GM21723 (cell line): ENCODE results near the gene GP9.
"Not testable (repeated sequence)": the region's sequence is repeated elsewhere in the genome, so short reads cannot be mapped to it uniquely, and the experiment has no call there.

Experiments
- ATAC-seq: cut with Tn5 transposase; IDR thresholded peaks from one replicate; pipeline ENCODE4 v1.9.1; 2021; ENCODE audit warnings: mild to moderate bottlenecking, moderate library complexity; ENCODE audit not compliant: unreplicated experiment

The GP9 gene

DNA sequence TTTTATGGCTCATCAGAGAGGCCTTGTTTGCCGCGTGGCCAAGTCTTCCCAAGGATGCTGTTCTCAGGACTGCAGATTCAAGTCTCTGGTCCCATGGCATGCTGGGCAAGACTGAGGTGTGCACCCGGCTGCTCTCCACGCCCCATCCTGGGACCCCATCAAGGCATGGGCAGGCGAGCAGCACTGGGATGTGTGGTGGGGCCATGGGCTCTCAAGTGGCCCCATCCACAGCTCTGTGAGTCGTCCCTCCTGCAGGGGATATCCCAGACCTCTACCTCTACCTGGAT lies 13.1 kb upstream of the GP9 start:
- no peak for ATAC-seq

DNA sequence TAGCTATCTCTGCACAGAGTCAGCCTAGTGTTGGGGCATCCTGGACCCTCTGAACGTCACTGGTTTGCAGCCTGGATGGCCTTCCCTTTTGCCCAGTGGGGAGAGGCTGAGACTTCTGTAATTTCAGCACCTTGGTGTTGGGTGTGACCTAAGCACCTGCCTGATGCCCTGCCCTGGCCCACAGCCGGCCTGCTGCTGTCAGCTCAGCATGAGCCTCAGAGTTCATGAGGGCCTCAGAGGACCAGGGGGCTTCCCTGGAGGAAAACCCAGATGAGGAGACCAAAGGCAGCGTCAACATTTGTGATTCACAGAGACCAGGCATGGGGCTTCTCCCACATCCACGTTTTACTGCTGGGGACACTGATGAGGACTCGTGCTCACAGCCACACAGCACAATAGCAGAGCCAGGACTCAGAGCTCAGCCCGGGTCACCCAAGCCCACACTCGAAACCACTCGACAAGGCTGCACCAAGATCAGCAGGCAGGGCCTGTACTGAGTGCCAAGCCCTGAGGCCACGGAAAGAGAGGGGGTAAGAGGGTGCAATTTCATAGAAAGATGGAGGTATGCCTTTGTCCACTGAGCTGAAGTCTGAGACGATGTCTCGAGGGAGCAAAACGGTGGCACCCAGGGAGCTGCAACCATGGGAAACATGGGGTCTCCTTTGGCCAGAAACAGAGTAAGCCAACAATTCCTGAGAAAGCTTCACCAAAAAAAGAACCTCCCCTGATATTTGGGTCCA lies 9.9 kb upstream of the GP9 start:
- ATAC-seq, result no peak

DNA sequence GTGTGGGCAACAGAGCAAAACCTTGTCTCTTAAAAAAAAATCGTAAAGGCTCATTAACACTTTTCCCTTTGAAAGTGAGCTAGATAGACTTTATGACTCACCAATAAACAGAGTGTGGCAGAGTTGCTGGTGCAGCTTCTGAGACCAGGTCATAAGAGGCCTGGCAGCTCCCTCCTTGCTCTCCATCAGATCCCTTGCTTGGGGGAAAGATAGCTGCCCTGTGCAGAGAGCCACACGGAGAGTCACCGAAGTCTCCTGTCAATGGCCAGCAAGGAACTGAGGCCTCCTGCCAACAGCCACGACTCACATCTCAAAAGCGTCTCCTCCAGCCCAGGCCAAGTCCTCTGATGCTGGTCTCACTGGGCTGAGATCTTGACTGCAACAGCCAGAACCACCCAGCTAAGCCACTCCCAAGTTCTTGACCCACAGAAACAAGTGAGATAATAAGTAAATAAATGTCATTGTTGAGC lies 8.7 kb upstream of the GP9 start:
- no peak for ATAC-seq

DNA sequence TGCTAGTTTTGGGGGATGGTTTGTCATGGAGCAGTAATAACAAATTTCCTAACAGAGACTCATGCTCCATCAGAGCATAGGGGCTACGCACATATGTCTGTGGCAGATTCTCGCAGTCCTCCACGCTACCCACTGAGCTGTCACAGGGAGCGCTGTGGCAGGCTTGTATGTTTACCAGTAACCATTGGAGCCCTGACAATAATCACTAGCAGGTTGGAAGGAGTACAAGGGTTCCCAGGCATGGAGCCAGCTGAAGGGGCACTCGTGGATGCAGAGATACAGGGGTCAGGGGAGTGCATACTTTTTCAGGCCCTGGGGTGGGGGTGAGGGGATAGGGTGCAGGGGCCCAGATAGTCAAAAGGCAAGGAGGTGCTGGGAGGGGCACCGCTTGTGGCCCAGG lies 7.9 kb upstream of the GP9 start:
- ATAC-seq, result no peak

DNA sequence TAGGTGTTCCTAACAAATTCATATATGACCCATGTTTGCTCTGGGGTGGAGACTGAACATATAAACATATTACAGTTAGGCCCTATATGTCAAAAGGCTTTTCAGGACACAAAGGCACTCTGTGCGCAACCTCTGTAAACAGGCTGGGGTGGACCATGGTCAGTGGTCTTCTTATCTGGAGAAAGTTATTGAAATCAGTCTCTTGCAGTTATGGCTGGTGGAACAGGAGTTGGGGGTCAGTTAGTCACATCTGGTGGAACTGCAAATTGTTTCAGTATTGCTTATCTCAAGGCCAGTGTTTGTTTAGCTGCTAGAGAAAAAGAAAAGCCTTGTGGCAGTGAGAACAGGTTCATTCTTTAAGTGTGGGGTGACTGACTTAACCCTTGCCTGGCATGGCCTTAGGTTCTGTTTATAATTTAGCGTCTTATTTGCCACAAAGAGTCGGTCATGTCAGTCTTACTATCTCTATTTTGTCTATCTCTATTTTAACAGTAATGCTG lies 5.9 kb upstream of the GP9 start:
- no peak for ATAC-seq

DNA sequence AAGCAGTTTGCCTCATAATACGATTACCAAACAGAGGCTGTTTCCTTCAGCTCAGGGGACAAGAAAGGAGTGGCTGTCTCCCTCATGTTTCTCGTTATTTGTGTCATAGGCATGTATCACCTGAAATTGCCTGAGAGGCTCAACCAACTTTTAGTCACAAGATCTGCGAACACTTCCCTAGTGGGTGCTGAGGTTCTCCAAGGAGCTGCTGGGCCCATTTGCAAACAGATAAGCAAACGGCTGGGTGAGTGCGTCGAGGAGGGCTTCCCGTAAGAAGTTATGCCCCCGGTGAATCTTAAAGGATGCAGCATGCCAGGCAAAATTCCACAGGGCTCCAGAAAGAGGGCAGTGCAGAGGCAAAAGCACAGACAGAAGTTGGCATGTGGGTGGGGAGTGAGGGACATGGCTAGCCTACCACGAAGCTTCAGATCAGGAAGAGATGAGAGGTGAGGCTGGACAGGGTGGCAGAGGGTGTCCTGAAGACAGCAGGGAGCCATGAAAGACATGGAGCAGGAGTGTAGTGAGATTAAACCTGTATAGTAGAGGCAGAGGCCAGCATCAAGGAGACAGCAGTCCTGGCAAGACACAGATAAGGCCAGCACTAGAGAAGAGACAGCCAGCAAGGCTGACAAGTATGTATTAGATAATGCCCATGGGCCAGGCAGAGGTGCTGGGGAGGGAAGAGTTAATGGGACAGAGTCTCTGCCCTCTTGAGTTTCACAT lies 4.0 kb upstream of the GP9 start:
- no peak for ATAC-seq

DNA sequence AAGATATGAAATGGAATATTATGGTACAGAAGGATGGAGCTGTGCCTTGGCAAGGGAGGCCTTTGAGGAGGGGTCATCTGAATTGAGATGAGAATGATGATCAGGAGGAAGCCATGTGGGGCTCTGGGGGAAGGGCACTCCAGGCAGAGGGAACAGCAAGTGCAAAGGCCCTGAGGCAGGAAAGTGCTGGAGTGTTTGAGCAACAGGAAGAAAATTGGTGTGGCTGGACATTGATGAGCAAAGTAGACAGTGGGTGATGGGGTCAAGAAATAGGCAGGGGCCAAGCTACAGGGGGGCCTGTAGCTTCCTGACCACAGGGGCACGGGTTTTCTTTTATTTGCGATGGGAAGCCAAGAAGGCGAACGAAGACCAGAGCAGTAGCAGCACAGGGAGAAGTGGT lies 3.3 kb upstream of the GP9 start:
- no peak for ATAC-seq

DNA sequence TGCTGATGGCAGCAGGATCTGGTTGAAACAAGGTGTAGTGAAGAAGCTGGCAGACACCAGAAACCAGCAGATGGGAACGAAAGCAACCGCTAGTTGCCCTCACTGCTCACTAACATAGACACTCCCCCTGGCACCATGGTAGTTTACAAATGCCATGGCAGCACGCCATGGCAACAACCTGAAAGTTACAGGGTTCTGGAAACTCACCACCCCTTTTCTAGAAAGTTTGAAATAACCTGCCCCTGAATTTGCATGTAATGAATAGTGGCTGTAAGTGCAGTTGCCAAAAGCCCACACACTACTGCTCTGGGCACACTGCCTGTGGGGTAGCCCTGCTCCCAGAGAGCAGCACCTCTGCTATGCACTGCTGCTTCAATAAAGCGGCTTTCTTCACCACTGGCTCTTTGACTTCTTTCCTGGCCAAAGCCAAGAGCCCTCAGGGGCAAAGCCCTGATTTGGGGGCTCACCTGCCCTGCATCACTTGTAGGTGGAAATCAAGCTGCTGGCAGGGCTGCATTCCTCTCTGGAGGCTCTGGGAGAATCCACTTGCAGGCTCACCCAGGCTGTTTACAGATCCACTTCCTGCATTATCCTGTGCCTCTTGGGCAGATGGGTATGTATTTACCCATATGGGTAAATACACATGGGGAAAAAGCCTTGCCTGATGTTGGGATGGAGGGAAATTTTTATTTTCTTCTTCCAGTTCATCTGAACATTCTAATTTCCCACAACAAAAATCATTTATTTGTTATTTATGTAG lies 2.0 kb upstream of the GP9 start:
- no peak for ATAC-seq

DNA sequence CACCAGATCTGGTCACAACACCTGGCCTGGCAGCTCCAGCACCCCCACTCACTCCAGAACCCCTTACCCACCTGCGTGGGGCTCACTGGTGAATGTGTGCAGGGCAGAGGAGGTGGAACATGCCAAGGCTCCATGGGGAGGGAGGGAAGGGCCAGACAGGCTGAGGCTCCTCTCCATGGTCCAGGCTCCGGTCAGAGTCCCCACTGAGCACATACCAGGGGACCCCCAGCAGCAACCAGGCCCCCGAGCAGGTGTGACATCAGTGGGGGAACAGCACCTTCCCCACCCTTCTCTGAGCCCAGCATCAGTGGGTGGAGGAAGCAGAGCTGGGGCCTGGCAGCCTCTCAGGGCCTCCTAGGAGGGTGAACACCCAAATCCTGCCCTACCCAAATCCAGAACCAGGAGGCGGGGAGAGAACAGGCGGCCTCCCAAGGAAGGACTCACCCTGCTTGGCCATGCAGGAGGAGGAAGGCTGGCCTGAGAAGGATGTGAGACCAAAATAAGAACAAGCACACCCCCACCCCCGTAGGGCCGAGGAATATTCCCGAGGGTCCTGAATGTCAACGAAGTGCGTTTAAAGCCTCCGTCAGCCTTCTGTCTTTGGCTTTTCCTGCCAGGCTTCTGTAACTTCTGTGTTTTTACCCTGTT lies 1.1 kb upstream of the GP9 start:
- ATAC-seq, result no peak

DNA sequence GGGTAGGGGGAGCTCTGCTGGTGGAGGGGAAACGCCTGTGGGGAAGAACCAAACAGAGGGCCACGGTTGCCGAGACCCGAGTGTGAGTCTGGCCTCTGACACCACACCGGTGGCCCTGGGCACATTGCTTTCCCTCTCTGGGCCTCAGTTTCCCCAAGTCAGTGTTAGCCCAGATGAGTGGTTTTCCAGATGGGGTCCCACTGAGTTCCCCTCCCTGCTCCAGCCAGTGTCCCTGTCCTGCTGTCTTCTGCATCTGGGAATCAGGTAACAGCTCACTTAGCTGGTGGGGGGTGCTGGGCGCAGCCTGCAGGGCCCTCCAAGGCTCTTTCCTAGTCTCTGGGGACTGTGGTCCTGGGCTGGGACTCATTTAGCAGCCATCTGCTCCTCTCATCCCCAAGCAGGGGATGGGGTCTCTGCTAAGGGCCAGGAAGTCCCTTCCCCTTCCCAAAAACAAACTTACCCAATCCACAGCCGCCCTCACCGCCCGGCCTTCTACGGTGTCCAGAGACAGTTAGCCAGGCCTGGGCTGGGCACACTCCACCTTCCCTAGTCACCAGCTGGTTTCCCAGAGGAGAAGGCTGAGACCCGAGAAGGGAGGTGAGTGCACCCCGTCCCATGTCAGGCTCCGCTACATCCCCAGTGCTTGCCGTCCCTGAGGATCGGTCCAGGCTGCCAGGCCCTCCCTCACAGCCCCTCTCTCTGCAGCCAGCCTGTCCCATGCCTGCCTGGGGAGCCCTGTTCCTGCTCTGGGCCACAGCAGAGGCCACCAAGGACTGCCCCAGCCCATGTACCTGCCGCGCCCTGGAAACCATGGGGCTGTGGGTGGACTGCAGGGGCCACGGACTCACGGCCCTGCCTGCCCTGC lies 676 bp downstream of the GP9 start:
- ATAC-seq, result no peak

DNA sequence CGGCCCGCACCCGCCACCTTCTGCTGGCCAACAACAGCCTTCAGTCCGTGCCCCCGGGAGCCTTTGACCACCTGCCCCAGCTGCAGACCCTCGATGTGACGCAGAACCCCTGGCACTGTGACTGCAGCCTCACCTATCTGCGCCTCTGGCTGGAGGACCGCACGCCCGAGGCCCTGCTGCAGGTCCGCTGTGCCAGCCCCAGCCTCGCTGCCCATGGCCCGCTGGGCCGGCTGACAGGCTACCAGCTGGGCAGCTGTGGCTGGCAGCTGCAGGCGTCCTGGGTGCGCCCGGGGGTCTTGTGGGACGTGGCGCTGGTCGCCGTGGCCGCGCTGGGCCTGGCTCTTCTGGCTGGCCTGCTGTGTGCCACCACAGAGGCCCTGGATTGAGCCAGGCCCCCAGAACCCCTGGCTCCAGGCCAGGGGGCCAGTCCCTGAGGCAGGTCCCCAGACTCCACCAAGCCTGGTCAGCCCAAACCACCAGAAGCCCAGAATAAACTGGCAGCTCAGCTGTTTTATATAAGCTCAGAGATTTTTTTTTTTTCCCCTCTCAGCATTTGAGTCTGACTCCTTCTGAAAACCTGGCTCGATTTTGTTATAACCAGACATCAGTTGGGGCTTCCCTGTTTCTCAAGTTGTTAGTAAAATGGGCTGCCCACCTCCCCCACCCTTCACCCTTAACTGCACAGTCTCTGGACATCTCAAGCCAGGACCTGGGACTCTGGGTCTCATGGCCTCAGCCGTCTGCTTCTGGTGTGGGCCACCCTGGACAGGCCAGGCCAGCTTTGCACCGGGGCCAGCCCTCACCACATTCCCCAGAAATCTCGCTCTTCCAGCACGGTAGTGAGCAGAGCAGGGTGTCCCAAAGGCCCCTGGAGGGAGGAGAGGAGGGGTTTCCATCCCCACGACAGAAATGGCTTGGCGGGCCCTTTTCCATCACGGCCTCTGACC lies 1.6 kb downstream of the GP9 start:
- ATAC-seq, result no peak

DNA sequence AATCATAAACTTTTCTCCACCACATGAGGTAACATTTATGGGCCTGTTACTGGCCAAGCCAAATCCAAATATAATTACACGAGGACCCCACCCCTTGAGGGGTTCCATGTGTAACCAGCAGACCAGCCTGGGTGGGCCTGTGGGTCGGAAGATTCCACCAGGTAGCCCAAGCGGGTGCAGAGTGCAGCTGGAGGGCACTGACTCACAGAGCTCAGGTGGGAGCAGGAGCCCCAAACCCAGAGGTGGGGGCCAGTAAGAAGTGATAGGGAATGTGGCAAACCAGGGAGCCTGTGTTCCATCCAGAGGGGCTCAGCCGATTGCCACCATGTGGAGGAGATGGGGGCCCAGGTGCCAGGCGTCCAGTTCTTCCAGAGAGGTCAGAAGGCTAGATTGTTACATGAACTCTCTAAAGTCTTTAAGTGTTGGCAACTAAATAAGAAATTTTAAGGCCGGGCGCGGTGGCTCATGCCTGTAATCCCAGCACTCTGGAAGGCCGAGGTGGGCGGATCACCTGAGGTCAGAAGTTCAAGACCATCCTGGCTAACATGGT lies 2.6 kb downstream of the GP9 start:
- ATAC-seq, result no peak

DNA sequence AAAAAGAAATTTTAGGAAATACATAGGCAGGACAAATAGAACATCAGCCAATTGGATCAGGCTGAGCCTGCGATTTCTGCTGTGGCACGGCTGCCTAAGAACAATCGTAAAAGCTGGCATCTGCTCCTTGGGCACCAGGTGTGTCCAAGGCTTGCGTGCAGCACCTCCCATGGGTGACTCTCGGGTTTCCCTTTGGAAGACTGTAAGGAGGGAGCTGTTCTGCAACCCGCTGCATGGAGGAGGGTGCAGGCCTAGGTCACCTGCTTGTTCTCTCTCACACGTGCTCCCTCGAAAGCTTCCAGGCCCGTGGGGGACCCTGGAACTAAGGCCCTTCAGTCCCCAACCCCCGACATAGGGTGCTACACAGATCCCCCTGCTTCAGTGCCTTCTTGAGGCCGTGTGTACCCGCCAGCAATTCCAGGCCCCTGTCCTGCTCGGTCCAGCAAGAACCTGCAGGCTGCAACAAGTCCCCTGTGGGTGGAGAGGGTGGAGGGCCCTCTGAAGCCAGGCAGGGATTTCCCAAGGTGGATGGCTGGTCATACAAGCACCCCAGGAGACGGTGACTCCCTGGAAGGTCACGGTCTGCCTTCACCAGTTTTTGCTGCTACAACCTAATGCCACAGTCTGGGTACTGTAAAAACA lies 3.4 kb downstream of the GP9 start:
- no peak for ATAC-seq

DNA sequence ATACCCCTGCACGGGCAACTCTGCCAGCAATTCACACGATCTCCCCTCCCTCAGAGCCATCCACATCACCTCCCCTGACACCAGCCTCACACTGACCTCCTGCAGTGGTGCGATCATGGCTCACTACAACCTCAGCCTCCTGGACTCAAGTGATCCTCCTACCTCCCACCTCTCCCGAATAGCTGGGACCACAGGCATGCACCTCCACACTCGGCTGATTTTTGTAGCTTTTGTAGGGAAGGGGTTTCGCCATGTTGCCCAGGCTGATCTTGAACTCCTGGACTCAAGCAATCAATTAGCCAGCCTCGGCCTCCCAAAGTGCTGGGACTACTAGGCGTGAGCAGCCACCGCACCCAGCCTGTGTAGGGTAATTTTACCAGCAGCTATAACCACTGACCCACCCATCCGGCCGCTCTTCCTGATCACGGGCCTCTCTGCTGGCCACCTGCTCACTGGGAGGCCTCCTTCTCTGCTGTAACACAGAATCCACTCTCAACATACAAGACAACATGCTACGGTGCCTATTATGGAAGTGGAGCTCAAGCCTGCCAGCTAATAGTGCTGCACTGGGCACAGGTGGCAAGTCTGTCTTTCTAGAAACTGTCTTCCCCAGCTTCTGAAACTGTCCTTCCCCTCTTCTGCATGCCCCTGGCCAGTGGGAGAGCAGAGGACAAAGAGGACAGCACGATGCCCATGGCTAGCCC lies 4.6 kb downstream of the GP9 start:
- ATAC-seq, result no peak

DNA sequence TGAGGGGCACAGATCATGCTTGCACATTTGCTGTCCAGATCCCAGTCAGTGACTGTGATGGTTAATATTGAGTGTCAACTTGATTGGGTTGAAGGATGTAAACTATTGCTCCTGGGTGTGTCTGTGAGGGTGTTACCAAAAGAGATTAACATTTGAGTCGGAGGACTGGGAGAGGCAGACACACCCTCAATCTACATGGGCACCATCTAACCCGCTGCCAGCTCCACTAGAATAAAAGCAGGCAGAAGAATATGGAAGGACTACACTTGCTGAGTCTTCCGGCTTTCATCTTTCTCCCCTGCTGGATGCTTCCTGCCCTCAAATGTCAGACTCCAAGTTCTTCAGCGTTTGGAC lies 5.1 kb downstream of the GP9 start:
- no peak for ATAC-seq

DNA sequence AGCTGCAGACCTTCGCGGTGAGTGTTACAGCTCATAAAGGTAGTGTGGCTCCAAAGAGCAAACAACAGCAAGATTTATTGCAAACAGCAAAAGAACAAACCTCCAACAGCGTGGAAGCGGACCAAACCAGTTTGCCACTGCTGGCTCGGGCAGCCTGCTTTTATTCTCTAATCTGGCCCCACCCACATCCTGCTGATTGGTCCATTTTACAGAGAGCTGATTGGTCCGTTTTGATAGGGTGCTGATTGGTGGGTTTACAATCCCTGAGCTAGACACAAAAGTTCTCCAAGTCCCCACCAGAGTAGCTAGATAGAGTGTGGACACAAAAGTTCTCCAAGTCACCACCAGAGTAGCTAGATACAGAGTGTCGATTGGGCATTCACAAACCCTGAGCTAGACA lies 7.1 kb downstream of the GP9 start:
- not testable (repeated sequence) for ATAC-seq

DNA sequence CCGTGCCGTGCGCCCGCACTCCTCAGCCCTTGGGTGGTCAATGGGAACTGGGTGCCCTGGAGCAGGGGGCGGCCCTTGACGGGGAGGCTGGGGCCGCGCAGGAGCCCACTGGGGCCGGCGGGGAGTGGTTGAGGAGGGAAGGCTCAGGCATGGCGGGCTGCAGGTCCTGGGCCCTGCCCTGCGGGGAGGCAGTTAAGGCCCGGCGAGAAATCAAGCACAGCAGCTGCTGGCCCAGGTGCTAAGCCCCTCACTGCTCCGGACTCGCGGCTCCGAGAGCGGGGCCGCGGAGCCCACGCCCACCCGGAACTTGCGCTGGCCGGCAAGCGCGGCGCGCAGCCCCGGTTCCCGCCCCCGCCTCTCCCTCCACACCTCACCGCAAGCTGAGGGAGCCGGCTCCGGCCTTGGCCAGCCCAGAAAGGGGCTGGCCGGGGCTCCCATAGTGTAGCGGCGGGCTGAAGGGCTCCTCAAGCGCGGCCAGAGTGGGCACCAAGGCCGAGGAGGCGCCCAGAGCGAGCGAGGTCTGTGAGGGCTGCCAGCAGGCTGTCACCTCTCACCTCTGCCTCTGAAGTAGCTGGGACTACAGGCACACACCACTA lies 7.8 kb downstream of the GP9 start:
- no peak for ATAC-seq
